GM18867 (cell line): ENCODE measurements around the gene CCDC57.
"Not testable (repeated sequence)": the region's sequence is repeated elsewhere in the genome, so short reads cannot be mapped to it uniquely, and the experiment has no call there.

ENCODE experiments used
- ATAC-seq: cut with Tn5 transposase; IDR thresholded peaks from one replicate; pipeline ENCODE4 v1.9.1; 2021; ENCODE audit warnings: mild to moderate bottlenecking, moderate library complexity; ENCODE audit not compliant: unreplicated experiment

Gene CCDC57

GRCh38 chr17:82225368-82226029 lies 12.9 kb upstream of the CCDC57 start:
- ATAC-seq: no peak

- no peak for ATAC-seq
Measured at GRCh38 chr17:82224666-82225065, 12.0 kb upstream of the CCDC57 start.

- ATAC-seq: no peak
Measured at GRCh38 chr17:82223517-82223916, 10.9 kb upstream of the CCDC57 start.

- ATAC-seq: no peak
Measured at GRCh38 chr17:82222816-82223215, 10.2 kb upstream of the CCDC57 start.

- no peak for ATAC-seq
Measured at GRCh38 chr17:82221341-82221902, 8.8 kb upstream of the CCDC57 start.

- ATAC-seq: no peak
Measured at GRCh38 chr17:82219753-82220709, 7.4 kb upstream of the CCDC57 start.

- no peak for ATAC-seq
Measured at GRCh38 chr17:82219083-82219482, 6.4 kb upstream of the CCDC57 start.

- ATAC-seq: no peak
Measured at GRCh38 chr17:82218349-82219075, 5.9 kb upstream of the CCDC57 start.

- no peak for ATAC-seq
Measured at GRCh38 chr17:82217530-82218204, 5.0 kb upstream of the CCDC57 start.

- no peak for ATAC-seq
Measured at GRCh38 chr17:82217120-82217529, 4.5 kb upstream of the CCDC57 start.

GRCh38 chr17:82216301-82217119 lies 3.9 kb upstream of the CCDC57 start:
- peak; percentile 39 for ATAC-seq

- no peak for ATAC-seq
Measured at GRCh38 chr17:82215972-82216300, 3.3 kb upstream of the CCDC57 start.

GRCh38 chr17:82215095-82215971 lies 2.7 kb upstream of the CCDC57 start:
- no peak for ATAC-seq

- no peak for ATAC-seq
Measured at GRCh38 chr17:82214012-82214628, 1.5 kb upstream of the CCDC57 start.

- peak; percentile 7 for ATAC-seq
Measured at GRCh38 chr17:82213251-82214011, 789 bp upstream of the CCDC57 start.

GRCh38 chr17:82210655-82211054 lies 2.0 kb downstream of the CCDC57 start:
- not testable (repeated sequence) for ATAC-seq

GRCh38 chr17:82205720-82206508 lies 6.7 kb downstream of the CCDC57 start:
- ATAC-seq: peak; percentile 73
